D341Med (cell line): ENCODE results near the gene SF1.

Source experiments
- DNase-seq: peaks from one replicate; pipeline ENCODE4 v3.0.0; 2012; ENCODE audit warnings: low spot score

SF1 gene

GRCh38 chr11:64801561-64802369 is 23.4 kb upstream of the SF1 start:
- no peak for DNase-seq

- no peak for DNase-seq
Observed at GRCh38 chr11:64801158-64801464, 22.8 kb upstream of the SF1 start.

- no peak for DNase-seq
Observed at GRCh38 chr11:64800303-64801157, 22.2 kb upstream of the SF1 start.

GRCh38 chr11:64799623-64800302 is 21.4 kb upstream of the SF1 start:
- DNase-seq: no peak

- no peak for DNase-seq
Observed at GRCh38 chr11:64799256-64799622, 20.9 kb upstream of the SF1 start.

- no peak for DNase-seq
Observed at GRCh38 chr11:64796757-64797541, 18.6 kb upstream of the SF1 start.

- no peak for DNase-seq
Observed at GRCh38 chr11:64796047-64796756, 17.9 kb upstream of the SF1 start.

GRCh38 chr11:64794526-64794925 is 16.2 kb upstream of the SF1 start:
- DNase-seq: no peak

- no peak for DNase-seq
Observed at GRCh38 chr11:64793271-64794160, 15.2 kb upstream of the SF1 start.

GRCh38 chr11:64792482-64792881 is 14.1 kb upstream of the SF1 start:
- DNase-seq: no peak

- no peak for DNase-seq
Observed at GRCh38 chr11:64791781-64792291, 13.5 kb upstream of the SF1 start.

GRCh38 chr11:64790205-64791095 is 12.1 kb upstream of the SF1 start:
- DNase-seq: no peak

- no peak for DNase-seq
Observed at GRCh38 chr11:64789331-64790204, 11.2 kb upstream of the SF1 start.

GRCh38 chr11:64788321-64789215 is 10.2 kb upstream of the SF1 start:
- DNase-seq: no peak

- DNase-seq: peak; percentile 78
Observed at GRCh38 chr11:64787526-64788320, 9.4 kb upstream of the SF1 start.

GRCh38 chr11:64786308-64786707 is 8.0 kb upstream of the SF1 start:
- DNase-seq: no peak
